ENCODE measurements around the gene AR. TPM values are rescaled to one million over a fixed set of nuclear protein-coding genes. Genes with fewer than 3 reads are reported as not detected.

The AR gene
- total RNA-seq, 1 experiment from 2014 or later, result 0.05 TPM

GRCh38 chrX:67731061-67731460 lies 187.2 kb downstream of the AR start:
- Histone ChIP-seq H3K9me3 (ENCODE audit: control insufficient read depth, insufficient read depth, low read depth, low read length) (no peaks in the 10 kb centered on the region), H3K36me3 (ENCODE audit: control insufficient read depth, insufficient read depth, low read length) (no peaks in the 10 kb centered on the region), H3K27me3 (ENCODE audit: control insufficient read depth, insufficient read depth, low read length) (no peaks in the 10 kb centered on the region), H3K4me3 (ENCODE audit: low read depth in 2 of 2, low read length in 2 of 2) (no peak overlapping the region), H3K4me1 (ENCODE audit: control insufficient read depth, insufficient read depth, low read length) (no peaks in the 10 kb centered on the region), H3K27ac (ENCODE audit: low read length) (no peak overlapping the region)
- ATAC-seq (no peak), DNase-seq (ENCODE audit: low read depth, low spot score) (no peak)
- intact Hi-C loops (cut with micrococcal nuclease; ENCODE audit: unreplicated experiment), result no loop called here
- in situ Hi-C loops (cut with HindIII; ENCODE audit: low pct_unique_long_range_greater_than_20kb, low sequenced_read_pairs), result no loop called here
- POLR2A ChIA-PET, result no interaction called here
- no TSS peak for BruUV-seq (replicated peaks)
- CTCF ChIA-PET, result no interaction called here
- no peak for TF ChIP-seq CTCF (IDR thresholded peaks at IDR 0.05)
- TF ChIP-seq REST (IDR thresholded peaks at IDR 0.05; ENCODE audit: insufficient read depth in 1 of 2, low read depth in 2 of 2, low read length in 1 of 2), result no peak
- TF ChIP-seq TCF7L2 (IDR thresholded peaks at IDR 0.05; ENCODE audit: low read depth, low read length), result no peak
- TF ChIP-seq POLR2AphosphoS5 (IDR thresholded peaks at IDR 0.05; ENCODE audit: low read depth, low read length), result no peak
- no peak for TF ChIP-seq SIN3A (IDR thresholded peaks at IDR 0.05; ENCODE audit: borderline replicate concordance, insufficient read depth, low read depth, low read length)

DNA sequence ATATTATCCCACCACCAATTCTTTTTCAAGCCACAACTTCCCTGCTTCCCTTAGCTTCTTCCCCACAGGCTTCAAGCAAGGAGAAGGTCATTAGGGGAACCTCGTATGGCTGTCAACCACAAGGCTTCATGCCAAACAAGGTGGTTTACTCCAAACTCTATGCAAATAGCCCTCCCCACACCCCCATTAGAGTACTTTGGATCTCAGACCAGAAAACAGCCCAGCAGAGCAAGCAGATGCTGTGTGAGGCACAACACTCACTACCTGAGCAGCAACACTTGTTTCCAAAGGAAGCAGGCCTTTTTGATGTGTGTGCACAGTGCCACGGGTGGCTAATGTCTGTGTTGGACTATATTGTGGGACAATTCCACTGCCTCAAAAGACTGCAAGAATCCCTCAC lies 189.0 kb downstream of the AR start:
- POLR2A ChIA-PET, result no interaction called here
- TF ChIP-seq POLR2AphosphoS5 (IDR thresholded peaks at IDR 0.05; ENCODE audit: low read depth, low read length), result no peak
- no peak for TF ChIP-seq SIN3A (IDR thresholded peaks at IDR 0.05; ENCODE audit: borderline replicate concordance, insufficient read depth, low read depth, low read length)
- no peak for TF ChIP-seq CTCF (IDR thresholded peaks at IDR 0.05)
- no peak for TF ChIP-seq REST (IDR thresholded peaks at IDR 0.05; ENCODE audit: insufficient read depth in 1 of 2, low read depth in 2 of 2, low read length in 1 of 2)
- TF ChIP-seq TCF7L2 (IDR thresholded peaks at IDR 0.05; ENCODE audit: low read depth, low read length), result no peak

More for the DNA sequence above, 189.0 kb downstream of the AR start:
- no peaks in the 10 kb centered on the region for H3K4me1 ChIP-seq (ENCODE audit: control insufficient read depth, insufficient read depth, low read length)
- H3K27me3 ChIP-seq (ENCODE audit: control insufficient read depth, insufficient read depth, low read length), result no peaks in the 10 kb centered on the region
- H3K27ac ChIP-seq (ENCODE audit: low read length), result no peak overlapping the region
- ATAC-seq (no peak), DNase-seq (ENCODE audit: low read depth, low spot score) (no peak)
- H3K36me3 ChIP-seq (ENCODE audit: control insufficient read depth, insufficient read depth, low read length), result no peaks in the 10 kb centered on the region
- in situ Hi-C loops (cut with HindIII; ENCODE audit: low pct_unique_long_range_greater_than_20kb, low sequenced_read_pairs) (no loop called here), intact Hi-C loops (cut with micrococcal nuclease; ENCODE audit: unreplicated experiment) (no loop called here)
- H3K9me3 ChIP-seq (ENCODE audit: control insufficient read depth, insufficient read depth, low read depth, low read length), result no peaks in the 10 kb centered on the region
- no peak overlapping the region for H3K4me3 ChIP-seq (ENCODE audit: low read depth in 2 of 2, low read length in 2 of 2)
- CTCF ChIA-PET, result no interaction called here
- no TSS peak for BruUV-seq (replicated peaks)

All from Panc1 (cell line).